Liver (tissue), 3 donors: ENCODE measurements around the gene UQCRC2.

Experiments
- CTCF ChIP-seq: fragments of 150-350 bp; IDR thresholded peaks from 2 replicates; pipeline ENCODE4 v1.5.1; 2017; ENCODE audit warnings: improper control_type of control experiment, low read depth, low read length; ENCODE audit not compliant: missing input control
- FOXA1 ChIP-seq: IDR thresholded peaks from 2 replicates; pipeline ENCODE4 v1.6.1; 2016; ENCODE audit warnings: antibody characterized with exemption
- GABPA ChIP-seq, 2 donors: IDR thresholded peaks in 1 of 2; conservative IDR thresholded peaks in 1 of 2; 2 replicates each; pipeline ENCODE4 v1.6.1; 2016; ENCODE audit warnings: antibody characterized with exemption in 2 of 2, mild to moderate bottlenecking in 1 of 2, moderate library complexity in 1 of 2
- MAX ChIP-seq: IDR thresholded peaks from 2 replicates; pipeline ENCODE4 v1.6.1; 2016; ENCODE audit warnings: antibody characterized with exemption
- RAD21 ChIP-seq, 2 donors: IDR thresholded peaks; 2 replicates each; pipeline ENCODE4 v1.6.1; 2016; ENCODE audit warnings: antibody characterized with exemption in 2 of 2, mild to moderate bottlenecking in 2 of 2
- RXRA ChIP-seq, 2 donors: IDR thresholded peaks; 2 replicates each; pipeline ENCODE4 v1.6.1; 2017 to 2018; ENCODE audit warnings: antibody characterized with exemption in 2 of 2, mild to moderate bottlenecking in 1 of 2
- SP1 ChIP-seq: IDR thresholded peaks from 2 replicates; pipeline ENCODE4 v1.6.1; 2018; ENCODE audit warnings: antibody characterized with exemption, mild to moderate bottlenecking
- YY1 ChIP-seq: IDR thresholded peaks from 2 replicates; pipeline ENCODE4 v1.6.1; 2016; ENCODE audit warnings: antibody characterized with exemption, mild to moderate bottlenecking
- ZBTB33 ChIP-seq: IDR thresholded peaks from 2 replicates; pipeline ENCODE4 v1.6.1; 2016; ENCODE audit warnings: antibody characterized with exemption
- donor health status: healthy.
- donor health status: healthy.

- TF ChIP-seq CTCF (no peak), FOXA1 (no peak), MAX (no peak), GABPA (IDR thresholded peaks at IDR 0.05 in 1 of 2, conservative IDR thresholded peaks at IDR 0.05 in 1 of 2) (no peak), RAD21 (IDR thresholded peaks at IDR 0.05) (no peak), SP1 (no peak), YY1 (no peak), ZBTB33 (no peak), RXRA (IDR thresholded peaks at IDR 0.05) (no peak)
Measured at GRCh38 chr16:22001591-22001990, 48.4 kb downstream of the UQCRC2 start.
